ENCODE results near the gene PFKL. TPM values are rescaled to one million over a fixed set of nuclear protein-coding genes. Genes with fewer than 3 reads are reported as not detected.

The PFKL gene
- total RNA-seq, 1 donor from 2014 or later: 160 TPM

DNA sequence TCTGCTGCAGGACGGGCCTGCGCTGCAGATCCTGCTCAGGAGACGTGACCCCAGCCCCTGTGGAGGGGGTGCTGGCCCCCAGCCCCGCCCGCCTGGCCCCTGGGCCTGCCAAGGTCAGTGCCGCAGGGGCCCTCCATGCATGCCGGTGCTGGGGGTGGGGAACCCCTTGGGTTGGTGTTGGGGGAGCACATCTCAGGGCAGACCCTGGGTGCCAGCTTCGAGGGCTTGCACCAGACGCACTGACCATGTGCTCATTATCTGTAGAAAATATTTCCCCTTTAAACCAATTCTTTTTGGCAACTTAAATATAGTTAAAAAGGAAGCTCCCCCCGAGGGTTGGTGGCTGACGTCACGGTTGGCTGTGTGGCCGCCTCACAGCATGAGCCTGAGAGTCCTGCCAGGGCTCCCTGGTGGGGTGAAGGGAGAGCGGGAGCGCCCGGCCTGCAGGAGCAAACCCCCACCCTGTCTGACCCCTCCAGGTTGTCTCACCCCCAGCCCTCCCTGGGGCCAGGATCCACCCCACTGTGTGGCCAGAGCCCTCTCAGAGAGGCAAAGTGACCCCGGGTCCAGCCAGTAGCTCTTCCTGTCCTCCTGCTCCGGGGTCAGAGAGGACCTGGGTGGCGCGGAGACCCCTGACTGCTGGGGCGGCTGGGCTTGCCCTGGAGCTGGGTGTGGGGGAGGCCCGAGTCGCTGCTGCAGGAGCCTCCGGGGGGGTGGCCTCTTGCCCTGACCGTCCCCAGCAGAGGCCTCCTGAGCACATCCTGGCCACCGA lies 5.3 kb upstream of the PFKL start:
- intact Hi-C loops (cut with micrococcal nuclease): loop anchor here (5.0 kb wide), 1 partner anchor 163 kb away; the partner anchor contains the start of gene LRRC3

DNA sequence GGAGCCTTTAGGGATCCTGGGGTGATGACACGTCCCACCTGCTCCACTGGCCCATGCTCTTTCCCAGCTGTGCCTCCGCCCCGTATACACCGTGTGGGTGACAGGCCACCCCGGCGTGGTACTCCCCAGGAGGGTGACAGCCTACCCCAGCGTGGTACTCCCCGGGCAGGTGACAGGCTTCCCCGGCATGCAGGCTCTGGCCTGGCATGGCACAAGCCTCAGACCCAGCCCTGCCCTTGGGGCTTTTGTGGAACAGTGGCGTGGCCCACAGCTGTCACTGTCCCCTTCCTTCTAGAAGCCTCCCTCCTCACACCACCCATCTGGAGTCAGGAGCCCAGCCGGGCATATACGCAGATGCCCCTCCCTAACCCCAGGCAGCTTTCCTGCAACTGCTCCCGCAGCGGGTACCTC lies 4.7 kb upstream of the PFKL start:
- intact Hi-C loops (cut with micrococcal nuclease): loop anchor here (5.0 kb wide), 1 partner anchor 162 kb away; the partner anchor contains the start of gene LRRC3

GRCh38 chr21:44295646-44296045 lies 4.2 kb upstream of the PFKL start:
- intact Hi-C loops (cut with micrococcal nuclease): loop anchor here (5.0 kb wide), 1 partner anchor 162 kb away; the partner anchor contains the start of gene LRRC3

DNA sequence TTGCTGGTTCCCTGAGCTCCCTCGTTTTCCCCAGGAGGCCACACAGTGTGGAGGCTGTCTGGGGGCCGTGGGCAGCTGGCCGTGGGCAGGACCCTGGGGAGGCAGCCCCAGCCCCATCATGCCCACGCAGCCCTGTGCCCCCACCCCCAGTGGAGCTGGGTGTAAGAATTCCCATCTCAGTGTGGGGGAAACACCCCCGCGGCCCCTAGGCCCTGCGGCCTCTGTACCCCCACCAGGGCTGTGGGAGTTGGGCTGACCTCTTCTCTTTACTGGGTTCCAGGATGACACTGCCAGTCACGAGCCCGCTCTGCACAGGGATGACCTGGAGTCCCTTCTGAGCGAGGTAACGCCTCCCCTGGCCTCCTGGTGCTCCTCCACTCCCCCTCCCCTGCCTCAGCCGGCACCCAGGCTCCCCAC lies 3.7 kb upstream of the PFKL start:
- intact Hi-C loops (cut with micrococcal nuclease): loop anchor here (5.0 kb wide), 1 partner anchor 161 kb away; the partner anchor contains the start of gene LRRC3

- intact Hi-C loops (cut with micrococcal nuclease): loop anchor here (5.0 kb wide), 1 partner anchor 160 kb away; the partner anchor contains the start of gene LRRC3
Measured at GRCh38 chr21:44296916-44297315, 2.9 kb upstream of the PFKL start.

GRCh38 chr21:44297525-44298290 lies 2.1 kb upstream of the PFKL start:
- intact Hi-C loops (cut with micrococcal nuclease): loop anchor here (2.0 to 5.0 kb wide), 3 partner anchors 39 to 285 kb away; partner anchors contain the start of genes LRRC3 and TRAPPC10

- intact Hi-C loops (cut with micrococcal nuclease): loop anchor here (2.0 to 5.0 kb wide), 3 partner anchors 38 to 286 kb away; partner anchors contain the start of genes LRRC3 and TRAPPC10
Measured at GRCh38 chr21:44298301-44298700, 1.6 kb upstream of the PFKL start.

- intact Hi-C loops (cut with micrococcal nuclease): loop anchor here (2.0 to 5.0 kb wide), 3 partner anchors 38 to 286 kb away; partner anchors contain the start of genes LRRC3 and TRAPPC10
Measured at GRCh38 chr21:44299085-44299457, 782 bp upstream of the PFKL start.

DNA sequence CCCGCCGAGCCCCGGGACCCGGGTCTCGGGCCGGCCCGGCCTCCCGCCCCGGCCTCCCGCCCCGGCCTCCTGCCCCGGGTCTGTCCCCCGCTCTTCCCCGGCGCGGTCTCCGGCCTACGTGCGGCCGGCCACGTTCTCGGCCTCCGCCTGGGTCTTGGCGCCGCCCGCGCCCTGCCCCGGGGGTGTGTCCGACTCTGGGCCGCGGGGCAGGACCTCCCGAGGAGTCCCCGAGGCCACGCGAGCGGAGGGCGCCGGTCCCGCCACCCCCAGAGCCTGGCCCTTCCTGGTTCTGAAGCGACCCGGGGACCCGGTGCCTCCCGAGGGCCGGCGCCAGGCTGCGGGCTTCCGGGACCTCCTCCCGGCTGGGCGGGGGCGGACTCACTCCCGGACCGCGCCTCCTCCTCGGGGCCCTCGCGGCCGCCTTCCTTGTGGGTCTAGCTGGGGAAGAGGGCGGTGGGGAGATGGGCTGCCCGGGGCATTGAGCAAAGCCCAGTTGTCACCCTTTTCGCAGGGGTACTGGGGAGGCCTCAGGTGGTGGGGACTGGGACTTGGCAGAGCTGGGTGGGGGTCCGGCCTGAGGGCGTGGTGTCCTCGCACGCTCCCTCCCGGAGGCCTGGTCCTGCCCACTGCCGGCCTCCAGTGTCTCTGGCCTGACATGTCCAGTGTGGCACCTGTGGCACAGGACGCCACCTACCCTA lies 558 bp downstream of the PFKL start:
- intact Hi-C loops (cut with micrococcal nuclease): loop anchor here (5.0 kb wide), 2 partner anchors 177 to 233 kb away; no protein-coding TSS in a partner anchor

DNA sequence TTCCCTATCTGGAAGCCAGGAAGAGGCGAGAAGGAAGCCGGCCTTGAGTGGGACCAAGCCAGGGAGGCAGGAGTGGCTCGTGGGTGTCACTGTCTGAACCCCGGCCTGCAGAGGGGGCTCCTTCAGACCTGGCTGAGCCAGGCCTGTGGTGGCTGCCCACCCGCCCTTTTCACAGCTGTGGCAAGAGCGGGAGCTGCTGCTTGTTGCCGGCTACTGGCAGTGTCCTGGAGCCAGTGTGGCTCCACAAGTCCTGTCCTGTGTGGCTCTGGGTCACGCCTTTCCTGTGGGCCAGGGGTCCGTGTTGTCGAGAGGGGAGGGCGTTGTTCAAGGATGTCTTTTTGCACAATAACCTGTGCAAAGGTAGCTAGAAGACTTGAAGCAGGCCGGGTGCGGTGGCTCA lies 1.3 kb downstream of the PFKL start:
- intact Hi-C loops (cut with micrococcal nuclease): loop anchor here (5.0 kb wide), 2 partner anchors 176 to 234 kb away; no protein-coding TSS in a partner anchor

DNA sequence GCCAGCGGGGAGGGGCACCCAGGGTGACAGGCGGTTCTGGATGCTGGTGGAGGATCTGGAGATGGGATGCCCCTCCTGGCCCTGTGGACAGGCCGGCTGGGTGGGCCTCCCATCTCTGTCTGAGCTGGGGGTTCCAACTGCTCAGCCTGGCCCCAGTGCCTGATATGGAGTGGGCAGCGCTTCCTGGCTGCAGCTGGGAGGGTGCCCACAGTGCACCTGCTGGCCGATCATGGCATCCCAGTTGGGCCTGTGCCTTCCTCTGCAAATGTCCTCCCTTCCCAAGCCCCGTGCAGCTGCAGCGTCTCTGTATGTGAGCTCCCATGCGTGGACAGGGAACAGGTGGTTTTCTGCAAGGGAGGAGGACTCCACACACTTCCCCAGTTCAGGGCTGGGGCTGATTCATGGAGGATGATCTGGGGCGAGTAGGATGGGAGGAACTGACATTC lies 2.1 kb downstream of the PFKL start:
- intact Hi-C loops (cut with micrococcal nuclease): loop anchor here (5.0 kb wide), 2 partner anchors 175 to 235 kb away; no protein-coding TSS in a partner anchor

DNA sequence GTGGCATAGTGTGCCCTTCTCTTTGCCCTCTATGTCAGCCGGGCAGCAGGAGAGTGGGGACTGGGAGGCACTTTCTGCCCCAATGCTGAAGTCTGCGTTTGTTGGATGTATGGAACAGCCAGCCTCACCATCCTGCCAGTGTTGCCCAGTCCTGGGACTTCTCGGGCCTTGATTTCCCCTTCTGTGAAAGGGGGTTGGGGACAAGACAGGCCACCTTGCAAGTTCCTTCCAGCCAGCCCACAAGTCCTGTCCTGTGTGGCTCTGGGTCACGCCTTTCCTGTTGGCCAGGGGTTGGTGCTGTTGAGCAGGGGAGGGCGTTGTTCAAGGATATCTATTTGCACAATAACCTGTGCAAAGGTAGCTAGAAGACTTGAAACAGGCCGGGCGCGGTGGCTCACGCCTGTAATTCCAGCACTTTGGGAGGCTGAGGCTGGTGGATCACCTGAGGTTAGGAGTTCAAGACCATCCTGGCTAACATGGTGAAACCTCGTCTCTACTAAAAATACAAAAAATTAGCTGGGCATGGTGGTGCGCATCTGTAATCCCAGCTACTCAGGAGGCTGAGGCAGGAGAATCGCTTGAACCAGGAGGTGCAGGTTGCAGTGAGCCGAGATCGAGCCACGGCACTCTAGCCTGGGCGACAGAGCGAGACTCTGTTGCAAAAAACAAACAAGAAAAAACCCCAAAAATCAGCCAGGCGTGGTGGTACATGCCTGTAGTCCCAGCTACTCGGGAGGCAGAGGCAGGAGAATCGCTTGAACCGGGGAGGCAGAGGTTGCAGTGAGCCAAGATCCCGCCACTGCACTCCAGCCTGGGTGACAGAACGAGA lies 2.9 kb downstream of the PFKL start:
- intact Hi-C loops (cut with micrococcal nuclease): loop anchor here (5.0 kb wide), 2 partner anchors 175 to 235 kb away; no protein-coding TSS in a partner anchor

DNA sequence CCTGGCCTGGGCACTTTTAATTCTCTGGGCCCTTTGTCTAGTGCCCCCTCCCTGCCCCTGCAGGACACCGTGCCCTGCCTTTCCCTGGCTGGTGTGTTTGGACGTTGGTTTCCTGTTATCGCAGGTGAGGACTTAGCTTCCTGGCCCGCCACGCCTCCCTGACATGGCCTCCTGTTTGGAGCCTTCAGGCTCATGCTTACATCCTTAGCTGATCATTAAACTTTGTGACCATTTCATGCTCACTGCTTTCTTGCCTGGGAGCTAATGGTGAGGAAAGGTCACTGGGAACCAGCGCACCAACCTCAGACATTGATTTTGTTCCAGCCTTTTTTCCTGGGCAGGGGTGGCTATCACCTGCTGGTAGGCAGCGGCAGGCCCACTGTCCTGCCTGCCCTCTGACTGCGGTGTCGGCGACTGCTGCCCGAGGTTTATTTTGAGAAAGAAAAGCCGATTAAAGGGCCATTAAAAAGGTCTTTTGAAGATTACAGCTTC lies 3.7 kb downstream of the PFKL start:
- intact Hi-C loops (cut with micrococcal nuclease): loop anchor here (5.0 kb wide), 2 partner anchors 174 to 236 kb away; no protein-coding TSS in a partner anchor

- intact Hi-C loops (cut with micrococcal nuclease): loop anchor here (5.0 kb wide), 2 partner anchors 173 to 237 kb away; no protein-coding TSS in a partner anchor
Measured at GRCh38 chr21:44304011-44304616, 4.3 kb downstream of the PFKL start.

DNA sequence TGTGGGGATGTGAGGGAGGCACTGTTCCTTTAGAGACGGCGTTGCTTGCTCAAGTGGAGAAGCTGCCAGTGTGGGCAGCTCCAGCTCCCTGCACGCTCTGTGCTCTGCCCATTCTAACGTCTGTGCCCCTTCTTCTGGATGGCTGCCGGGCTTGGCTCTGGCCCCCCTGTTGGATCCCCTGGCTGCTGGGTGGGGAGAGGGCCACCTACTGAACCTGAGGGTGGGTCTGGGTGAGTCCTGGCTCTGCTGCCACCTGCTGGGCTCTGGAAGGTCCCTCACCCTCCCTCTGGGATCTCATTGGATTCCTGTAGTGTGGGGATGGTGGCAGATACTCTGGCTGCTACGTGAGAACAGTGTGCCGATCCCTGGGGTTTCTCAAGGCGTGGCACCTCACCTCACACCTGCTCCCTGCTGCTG lies 5.0 kb downstream of the PFKL start:
- intact Hi-C loops (cut with micrococcal nuclease): loop anchor here (5.0 kb wide), 2 partner anchors 172 to 238 kb away; no protein-coding TSS in a partner anchor

- intact Hi-C loops (cut with micrococcal nuclease): no loop called here
Measured at GRCh38 chr21:44305691-44306090, 5.8 kb downstream of the PFKL start.

- intact Hi-C loops (cut with micrococcal nuclease): no loop called here
Measured at GRCh38 chr21:44306936-44307704, 7.3 kb downstream of the PFKL start.
